ENCODE measurements around the gene TDRD1.

- no peak for TF ChIP-seq POLR2AphosphoS5 (IDR thresholded peaks at IDR 0.05; ENCODE audit: insufficient read depth, low read depth, low read length)
- no peak for TF ChIP-seq CTCF (IDR thresholded peaks at IDR 0.05; ENCODE audit: extremely low read depth in 1 of 2, insufficient read depth in 1 of 2, low read depth in 1 of 2, low read length in 2 of 2)
- no peak for TF ChIP-seq POLR2A (IDR thresholded peaks at IDR 0.05; ENCODE audit: low read depth, low read length)
- TF ChIP-seq GATA2 (IDR thresholded peaks at IDR 0.05; ENCODE audit: insufficient read depth, insufficient read length, low read depth, low read length) = no peak
- no peak for TF ChIP-seq MAX (IDR thresholded peaks at IDR 0.05; ENCODE audit: insufficient read depth, insufficient read length)
- TF ChIP-seq EZH2 (IDR thresholded peaks at IDR 0.05; ENCODE audit: borderline replicate concordance, low read depth, low read length, severe bottlenecking) = no peak
- TF ChIP-seq MYC (IDR thresholded peaks at IDR 0.05; ENCODE audit: low read depth, low read length) = no peak
- no peak for TF ChIP-seq JUN (IDR thresholded peaks at IDR 0.05; ENCODE audit: borderline replicate concordance, insufficient read depth, insufficient read length, low read depth)
- no peak for TF ChIP-seq FOS (IDR thresholded peaks at IDR 0.05; ENCODE audit: borderline replicate concordance, insufficient read depth, low read length)
Measured at GRCh38 chr10:114255227-114255626, 76.1 kb downstream of the TDRD1 start.
